ENCODE measurements around the gene MMP15. TPM values are rescaled to one million over a fixed set of nuclear protein-coding genes. Genes with fewer than 3 reads are reported as not detected.

MMP15 gene
- total and polyA plus RNA-seq, 2 of the 13 experiments (the other 11 are each of a cell fraction or from before 2014, with no cell fraction given), result 35.2 to 44.9 TPM

DNA sequence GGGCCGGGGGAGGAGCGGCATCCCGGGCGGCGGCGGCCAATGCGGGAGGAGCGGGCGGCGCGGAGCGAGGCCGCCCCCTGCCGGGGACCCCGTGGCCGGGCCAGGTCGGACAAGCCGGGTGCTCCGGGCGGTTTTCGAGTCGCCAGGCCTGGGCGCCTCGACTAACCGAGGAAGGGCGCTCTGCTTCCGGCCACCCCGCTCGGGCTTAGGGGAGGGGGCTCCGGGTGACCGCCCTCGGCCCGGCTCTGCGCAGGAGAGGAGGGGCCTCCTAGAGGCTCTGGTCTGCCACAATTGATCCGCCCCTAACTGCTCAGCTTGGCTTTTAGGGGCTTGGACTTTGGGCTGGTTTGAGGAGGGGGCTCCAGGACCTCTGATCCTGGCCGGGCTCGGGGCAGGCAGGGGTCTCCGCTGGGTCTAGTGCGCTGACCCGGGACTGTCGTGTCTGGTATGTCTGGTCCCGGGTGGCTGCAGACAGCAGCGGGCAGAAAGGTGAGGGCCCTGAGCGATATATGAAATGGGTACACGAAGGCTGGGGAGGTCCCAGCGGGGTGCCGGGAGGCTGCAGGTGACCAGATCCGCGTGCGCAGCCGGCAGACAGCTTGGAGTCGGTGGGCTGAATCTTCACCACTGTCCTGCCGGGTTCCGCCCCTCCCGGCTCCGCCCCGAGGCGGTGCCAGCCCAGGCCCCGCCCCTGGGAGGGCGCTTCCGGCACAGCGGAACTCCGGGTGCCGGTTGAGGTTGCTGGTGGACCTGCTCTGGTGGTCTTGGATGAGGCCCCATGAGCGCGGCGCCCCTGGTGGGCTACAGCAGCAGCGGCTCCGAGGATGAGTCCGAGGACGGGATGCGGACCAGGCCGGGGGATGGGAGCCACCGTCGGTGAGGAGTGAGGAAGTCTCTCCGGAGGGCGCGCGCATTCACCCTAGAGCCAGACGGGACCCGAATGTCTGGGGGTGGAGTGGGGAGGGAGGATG lies 24.6 kb upstream of the MMP15 start, which contains the start of gene USB1 (continued):
- TF ChIP-seq, protein P1, sequence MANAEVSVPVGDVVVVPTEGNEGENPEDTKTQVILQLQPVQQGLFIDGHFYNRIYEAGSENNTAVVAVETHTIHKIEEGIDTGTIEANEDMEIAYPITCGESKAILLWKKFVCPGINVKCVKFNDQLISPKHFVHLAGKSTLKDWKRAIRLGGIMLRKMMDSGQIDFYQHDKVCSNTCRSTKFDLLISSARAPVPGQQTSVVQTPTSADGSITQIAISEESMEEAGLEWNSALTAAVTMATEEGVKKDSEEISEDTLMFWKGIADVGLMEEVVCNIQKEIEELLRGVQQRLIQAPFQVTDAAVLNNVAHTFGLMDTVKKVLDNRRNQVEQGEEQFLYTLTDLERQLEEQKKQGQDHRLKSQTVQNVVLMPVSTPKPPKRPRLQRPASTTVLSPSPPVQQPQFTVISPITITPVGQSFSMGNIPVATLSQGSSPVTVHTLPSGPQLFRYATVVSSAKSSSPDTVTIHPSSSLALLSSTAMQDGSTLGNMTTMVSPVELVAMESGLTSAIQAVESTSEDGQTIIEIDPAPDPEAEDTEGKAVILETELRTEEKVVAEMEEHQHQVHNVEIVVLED (CRISPR knock-in tag; IDR thresholded peaks at IDR 0.05; ENCODE audit: borderline replicate concordance), result peak; percentile 36; the same call in 1 of the 2 replicates
- TF ChIP-seq ZNF605 (CRISPR knock-in tag; IDR thresholded peaks at IDR 0.05) (peak; percentile 88), SMC3 (IDR thresholded peaks at IDR 0.05; ENCODE audit: low read length) (no peak; the same call in 1 of the 2 replicates), ZNF264 (CRISPR knock-in tag; IDR thresholded peaks at IDR 0.05) (peak; percentile 58), CENPT (CRISPR knock-in tag; IDR thresholded peaks at IDR 0.05; ENCODE audit: low read depth) (no peak)
- TF ChIP-seq, protein P2, sequence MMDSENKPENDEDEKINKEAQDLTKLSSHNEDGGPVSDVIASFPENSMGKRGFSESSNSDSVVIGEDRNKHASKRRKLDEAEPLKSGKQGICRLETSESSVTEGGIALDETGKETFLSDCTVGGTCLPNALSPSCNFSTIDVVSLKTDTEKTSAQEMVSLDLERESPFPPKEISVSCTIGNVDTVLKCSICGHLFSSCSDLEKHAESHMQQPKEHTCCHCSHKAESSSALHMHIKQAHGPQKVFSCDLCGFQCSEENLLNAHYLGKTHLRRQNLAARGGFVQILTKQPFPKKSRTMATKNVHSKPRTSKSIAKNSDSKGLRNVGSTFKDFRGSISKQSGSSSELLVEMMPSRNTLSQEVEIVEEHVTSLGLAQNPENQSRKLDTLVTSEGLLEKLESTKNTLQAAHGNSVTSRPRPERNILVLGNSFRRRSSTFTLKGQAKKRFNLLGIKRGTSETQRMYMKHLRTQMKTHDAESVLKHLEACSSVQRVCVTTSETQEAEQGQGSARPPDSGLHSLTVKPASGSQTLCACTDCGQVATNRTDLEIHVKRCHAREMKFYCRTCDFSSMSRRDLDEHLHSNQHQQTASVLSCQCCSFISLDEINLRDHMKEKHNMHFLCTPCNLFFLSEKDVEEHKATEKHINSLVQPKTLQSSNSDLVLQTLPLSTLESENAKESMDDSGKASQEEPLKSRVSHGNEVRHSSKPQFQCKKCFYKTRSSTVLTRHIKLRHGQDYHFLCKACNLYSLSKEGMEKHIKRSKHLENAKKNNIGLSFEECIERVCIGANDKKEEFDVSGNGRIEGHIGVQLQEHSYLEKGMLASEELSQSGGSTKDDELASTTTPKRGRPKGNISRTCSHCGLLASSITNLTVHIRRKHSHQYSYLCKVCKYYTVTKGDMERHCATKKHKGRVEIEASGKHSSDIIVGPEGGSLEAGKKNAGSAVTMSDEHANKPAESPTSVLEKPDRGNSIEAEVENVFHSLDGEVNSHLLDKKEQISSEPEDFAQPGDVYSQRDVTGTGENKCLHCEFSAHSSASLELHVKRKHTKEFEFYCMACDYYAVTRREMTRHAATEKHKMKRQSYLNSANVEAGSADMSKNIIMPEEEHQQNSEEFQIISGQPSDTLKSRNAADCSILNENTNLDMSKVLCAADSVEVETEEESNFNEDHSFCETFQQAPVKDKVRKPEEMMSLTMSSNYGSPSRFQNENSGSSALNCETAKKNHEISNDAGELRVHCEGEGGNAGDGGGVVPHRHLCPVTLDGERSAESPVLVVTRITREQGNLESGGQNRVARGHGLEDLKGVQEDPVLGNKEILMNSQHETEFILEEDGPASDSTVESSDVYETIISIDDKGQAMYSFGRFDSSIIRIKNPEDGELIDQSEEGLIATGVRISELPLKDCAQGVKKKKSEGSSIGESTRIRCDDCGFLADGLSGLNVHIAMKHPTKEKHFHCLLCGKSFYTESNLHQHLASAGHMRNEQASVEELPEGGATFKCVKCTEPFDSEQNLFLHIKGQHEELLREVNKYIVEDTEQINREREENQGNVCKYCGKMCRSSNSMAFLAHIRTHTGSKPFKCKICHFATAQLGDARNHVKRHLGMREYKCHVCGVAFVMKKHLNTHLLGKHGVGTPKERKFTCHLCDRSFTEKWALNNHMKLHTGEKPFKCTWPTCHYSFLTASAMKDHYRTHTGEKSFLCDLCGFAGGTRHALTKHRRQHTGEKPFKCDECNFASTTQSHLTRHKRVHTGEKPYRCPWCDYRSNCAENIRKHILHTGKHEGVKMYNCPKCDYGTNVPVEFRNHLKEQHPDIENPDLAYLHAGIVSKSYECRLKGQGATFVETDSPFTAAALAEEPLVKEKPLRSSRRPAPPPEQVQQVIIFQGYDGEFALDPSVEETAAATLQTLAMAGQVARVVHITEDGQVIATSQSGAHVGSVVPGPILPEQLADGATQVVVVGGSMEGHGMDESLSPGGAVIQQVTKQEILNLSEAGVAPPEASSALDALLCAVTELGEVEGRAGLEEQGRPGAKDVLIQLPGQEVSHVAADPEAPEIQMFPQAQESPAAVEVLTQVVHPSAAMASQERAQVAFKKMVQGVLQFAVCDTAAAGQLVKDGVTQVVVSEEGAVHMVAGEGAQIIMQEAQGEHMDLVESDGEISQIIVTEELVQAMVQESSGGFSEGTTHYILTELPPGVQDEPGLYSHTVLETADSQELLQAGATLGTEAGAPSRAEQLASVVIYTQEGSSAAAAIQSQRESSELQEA (CRISPR knock-in tag; IDR thresholded peaks at IDR 0.05; ENCODE audit: not compliant biosample characterization), result peak; percentile 71
- TF ChIP-seq, protein P3, sequence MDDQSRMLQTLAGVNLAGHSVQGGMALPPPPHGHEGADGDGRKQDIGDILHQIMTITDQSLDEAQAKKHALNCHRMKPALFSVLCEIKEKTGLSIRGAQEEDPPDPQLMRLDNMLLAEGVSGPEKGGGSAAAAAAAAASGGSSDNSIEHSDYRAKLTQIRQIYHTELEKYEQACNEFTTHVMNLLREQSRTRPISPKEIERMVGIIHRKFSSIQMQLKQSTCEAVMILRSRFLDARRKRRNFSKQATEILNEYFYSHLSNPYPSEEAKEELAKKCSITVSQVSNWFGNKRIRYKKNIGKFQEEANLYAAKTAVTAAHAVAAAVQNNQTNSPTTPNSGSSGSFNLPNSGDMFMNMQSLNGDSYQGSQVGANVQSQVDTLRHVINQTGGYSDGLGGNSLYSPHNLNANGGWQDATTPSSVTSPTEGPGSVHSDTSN (CRISPR knock-in tag; IDR thresholded peaks at IDR 0.05; ENCODE audit: borderline replicate concordance), result 0 out of 2 replicates have a peak, but pooled peaks have one; percentile 64

All from HepG2 (cell line).